GM18498 (cell line): ENCODE results near the gene NHERF1.
A peak's percentile ranks its signal among the peaks of the same experiment; 100 is the strongest.

Source experiments
- ATAC-seq: cut with Tn5 transposase; IDR thresholded peaks from one replicate; pipeline ENCODE4 v1.9.1; 2021; ENCODE audit warnings: mild to moderate bottlenecking, moderate library complexity; ENCODE audit not compliant: unreplicated experiment

NHERF1 gene

DNA sequence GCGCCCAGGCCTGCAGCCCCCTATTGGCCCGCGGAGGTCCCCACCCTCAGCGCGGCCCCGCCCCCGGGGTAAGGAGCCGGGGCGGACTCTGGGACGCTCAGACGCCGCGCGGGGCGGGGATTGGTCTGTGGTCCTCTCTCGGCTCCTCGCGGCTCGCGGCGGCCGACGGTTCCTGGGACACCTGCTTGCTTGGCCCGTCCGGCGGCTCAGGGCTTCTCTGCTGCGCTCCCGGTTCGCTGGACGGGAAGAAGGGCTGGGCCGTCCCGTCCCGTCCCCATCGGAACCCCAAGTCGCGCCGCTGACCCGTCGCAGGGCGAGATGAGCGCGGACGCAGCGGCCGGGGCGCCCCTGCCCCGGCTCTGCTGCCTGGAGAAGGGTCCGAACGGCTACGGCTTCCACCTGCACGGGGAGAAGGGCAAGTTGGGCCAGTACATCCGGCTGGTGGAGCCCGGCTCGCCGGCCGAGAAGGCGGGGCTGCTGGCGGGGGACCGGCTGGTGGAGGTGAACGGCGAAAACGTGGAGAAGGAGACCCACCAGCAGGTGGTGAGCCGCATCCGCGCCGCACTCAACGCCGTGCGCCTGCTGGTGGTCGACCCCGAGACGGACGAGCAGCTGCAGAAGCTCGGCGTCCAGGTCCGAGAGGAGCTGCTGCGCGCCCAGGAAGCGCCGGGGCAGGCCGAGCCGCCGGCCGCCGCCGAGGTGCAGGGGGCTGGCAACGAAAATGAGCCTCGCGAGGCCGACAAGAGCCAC is at the start of gene NHERF1:
Gene NHERF1 (plus strand): TSS at position 100 of the 750 bp plus-strand sequence. CDS start 219 bp downstream, at position 319.
- ATAC-seq, result peak; percentile 93

DNA sequence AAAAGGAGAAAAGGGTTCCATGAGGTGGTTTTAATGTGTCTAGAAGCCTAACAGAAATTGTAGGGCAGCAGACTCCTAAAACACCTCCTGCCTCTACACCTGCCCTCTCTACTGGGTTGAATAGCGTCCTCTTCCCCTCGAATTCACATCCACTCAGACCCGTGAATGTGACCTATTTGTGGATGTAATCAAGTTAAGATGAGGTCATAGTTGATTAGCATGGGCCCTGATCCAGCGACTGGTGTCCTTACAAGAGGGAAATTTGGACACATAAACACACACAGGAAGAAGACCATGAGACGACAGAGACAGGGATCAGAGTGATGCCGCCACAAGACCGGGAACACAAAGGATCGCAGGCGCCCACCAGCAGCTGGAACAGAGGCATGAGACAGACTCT is 49.2 kb upstream of the NHERF1 start:
- ATAC-seq, result no peak

- ATAC-seq, result no peak
Observed at GRCh38 chr17:74702116-74702871, 46.1 kb upstream of the NHERF1 start.

GRCh38 chr17:74703311-74703710 is 45.1 kb upstream of the NHERF1 start:
- ATAC-seq, result no peak

DNA sequence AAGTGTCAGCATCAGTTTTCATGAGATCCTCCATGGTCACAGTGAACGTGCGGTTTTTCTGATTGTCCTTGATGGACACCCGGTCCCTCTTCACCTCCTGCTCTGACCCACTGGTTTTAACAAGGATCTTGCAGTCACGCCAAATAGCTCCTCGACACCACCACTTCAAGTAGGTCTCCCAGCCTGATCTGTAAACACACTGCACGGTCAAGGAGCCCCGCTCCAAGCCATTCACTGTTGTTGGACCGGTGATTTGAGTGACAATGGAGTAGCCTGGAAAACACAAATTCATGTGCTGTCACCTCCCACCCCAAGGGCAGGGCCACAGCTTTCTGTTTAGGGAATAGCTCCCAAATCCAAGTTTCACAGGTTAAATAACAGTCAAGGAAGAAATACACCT is 43.9 kb upstream of the NHERF1 start:
- no peak for ATAC-seq

DNA sequence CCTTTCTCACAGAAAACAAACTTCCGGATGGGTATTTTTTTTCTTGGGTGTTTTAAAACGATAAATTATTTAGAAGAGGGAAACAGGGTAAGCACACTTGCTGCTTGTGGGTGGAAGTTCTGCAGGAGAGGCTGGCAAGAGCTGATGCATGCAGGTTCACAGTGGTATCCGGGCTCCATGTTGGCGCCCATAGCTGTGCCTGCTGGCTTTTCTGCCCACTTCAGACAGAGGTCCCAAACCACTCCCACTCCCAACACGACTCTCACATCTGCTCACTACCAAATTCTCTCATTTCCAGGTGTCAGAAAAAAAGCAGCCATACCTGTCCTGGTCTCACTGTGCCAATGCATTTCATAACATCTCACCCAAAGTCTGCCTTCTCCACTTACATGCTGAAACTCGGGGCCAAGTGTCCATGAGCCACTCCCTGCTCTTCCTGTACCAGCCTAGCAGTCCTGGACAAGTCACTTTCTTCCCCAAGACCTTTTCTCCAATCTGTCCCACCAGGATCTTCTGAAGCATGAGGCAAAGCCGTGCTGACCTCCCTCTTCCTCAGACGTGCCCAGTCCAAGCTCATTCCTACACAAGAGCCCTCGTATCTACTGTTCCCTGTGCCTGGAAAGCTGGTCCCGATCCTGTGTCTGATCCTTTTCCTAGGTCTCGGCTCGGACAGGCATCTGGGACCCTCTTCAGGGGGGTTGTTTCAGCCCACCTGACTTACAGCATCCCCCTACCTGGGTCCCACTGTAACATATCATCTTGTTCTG is 37.2 kb upstream of the NHERF1 start:
- ATAC-seq, result no peak

DNA sequence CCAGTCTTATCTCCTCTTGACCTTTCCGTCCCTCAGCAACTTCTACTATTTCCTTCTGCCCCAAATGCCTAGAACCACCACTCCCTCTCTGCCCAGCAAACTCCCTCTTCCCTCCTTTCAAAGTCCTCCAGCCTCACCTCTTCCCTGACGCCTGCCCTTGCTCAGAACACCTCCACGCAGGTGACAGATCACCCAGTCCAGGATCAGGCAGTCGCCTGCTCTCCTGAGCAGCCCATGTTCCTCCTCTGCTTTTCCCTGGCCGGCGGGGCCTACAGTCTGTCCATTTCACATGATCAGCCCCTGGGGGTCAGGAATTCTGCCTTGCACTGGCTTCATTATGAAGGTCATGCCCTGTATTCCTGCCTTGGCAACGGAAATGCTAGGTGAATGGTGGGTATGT is 36.1 kb upstream of the NHERF1 start:
- no peak for ATAC-seq

DNA sequence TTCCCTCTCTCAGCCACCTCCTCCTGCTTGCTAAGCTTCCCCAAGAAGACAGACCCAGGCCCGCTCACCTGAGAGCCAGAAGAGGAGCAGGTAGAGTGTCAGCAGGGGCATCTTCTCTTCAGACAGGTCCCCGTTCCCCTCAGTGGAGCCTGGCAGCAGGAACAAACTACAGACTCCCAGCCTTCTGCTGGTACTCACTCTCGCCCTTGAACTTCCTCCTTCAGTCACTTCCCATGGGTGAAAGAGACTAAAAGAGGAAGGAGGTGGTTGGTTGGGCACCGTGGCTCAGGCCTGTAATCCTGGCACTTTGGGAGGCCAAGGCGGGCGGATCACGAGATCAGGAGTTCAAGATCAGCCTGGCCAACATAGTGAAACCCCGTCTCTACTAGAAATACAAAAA is 35.7 kb upstream of the NHERF1 start, which contains the start of gene CD300LF:
Gene CD300LF (minus strand): TSS at position 168 of the 400 bp plus-strand sequence. CDS start 57 bp downstream, at position 111.
- ATAC-seq, result no peak

DNA sequence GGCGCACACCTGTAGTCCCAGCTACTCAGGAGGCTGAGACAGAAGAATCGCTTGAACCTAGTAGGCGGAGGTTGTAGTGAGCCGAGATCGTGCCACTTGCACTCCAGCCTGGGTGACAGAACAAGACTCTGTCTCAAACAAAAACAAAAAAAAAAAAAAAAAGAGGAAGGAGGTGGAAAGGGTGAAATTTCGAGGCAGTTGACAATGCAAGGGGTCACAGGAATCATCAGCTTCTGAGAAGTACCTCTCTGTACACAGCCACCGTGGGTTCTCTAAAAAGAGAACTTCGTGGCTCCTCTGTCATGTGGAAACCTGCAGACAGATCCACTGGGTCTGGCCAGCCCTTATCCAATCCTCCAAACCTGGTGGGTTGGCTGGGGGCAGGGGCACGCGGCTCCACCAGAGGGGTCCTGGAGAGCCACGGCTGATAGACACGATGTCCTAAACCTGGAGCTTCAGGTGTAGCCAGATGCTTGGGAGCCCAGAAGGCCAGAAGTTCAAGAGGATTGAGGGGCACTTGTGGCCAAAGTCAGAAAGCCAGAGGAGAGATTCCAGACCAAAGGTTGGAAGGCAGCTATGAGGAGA is 35.2 kb upstream of the NHERF1 start:
- no peak for ATAC-seq

GRCh38 chr17:74715144-74715543 is 33.3 kb upstream of the NHERF1 start:
- ATAC-seq, result no peak

- ATAC-seq, result no peak
Observed at GRCh38 chr17:74720506-74720905, 27.9 kb upstream of the NHERF1 start.

GRCh38 chr17:74722782-74723181 is 25.6 kb upstream of the NHERF1 start:
- no peak for ATAC-seq

- no peak for ATAC-seq
Observed at GRCh38 chr17:74723891-74724290, 24.5 kb upstream of the NHERF1 start.

DNA sequence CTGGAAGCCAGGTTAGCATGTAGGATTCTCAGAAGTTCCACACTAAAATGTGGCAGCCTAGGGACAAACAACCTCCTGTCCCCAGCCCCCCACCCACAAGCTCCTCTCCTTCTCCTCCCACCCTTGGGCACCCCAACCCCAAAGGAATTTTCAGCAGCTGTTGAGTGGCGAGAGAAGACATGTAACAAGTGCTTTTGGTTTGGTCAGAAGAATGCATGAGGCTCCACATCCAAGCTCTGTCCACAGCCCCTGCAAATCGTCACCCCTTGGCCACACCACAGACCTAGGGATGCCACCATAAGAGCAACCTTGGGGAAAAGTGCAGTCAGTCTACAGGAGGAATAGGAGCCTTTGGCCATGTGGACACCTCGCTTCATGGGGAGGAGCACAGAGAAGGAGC is 23.3 kb upstream of the NHERF1 start:
- ATAC-seq, result no peak

DNA sequence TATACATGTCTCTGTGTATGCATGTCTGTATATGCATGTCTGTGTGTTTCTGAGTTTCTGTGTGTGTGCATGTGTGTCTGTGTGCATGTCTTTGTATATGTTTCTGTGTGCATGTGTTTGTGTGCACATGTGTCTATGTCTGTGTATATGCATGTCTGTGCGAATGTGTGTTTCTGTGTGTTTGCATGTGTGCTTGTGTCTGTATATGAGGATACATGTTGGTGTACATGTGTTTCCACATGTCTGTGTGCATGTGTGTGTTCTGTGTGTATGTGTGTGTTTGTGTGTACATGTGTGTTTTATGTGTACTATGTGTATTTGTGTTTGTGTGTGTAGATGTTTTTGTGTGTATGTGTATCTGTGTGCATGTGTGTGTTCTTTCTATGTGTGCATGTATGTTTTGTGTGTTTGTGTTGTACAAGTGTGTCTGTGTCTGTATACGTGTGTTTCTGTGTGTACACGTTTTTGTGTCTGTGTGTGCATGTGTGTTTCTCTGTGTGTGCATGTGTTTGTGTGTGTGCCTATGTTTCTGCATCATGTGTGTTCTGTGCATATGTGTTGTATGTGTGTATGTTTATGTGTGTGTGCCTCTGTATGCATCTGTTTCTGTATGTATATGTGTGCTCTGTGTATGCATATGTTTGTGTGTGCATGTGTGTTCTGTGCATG is 20.3 kb upstream of the NHERF1 start:
- ATAC-seq, result no peak

- ATAC-seq, result no peak
Observed at GRCh38 chr17:74728702-74729075, 19.7 kb upstream of the NHERF1 start.

DNA sequence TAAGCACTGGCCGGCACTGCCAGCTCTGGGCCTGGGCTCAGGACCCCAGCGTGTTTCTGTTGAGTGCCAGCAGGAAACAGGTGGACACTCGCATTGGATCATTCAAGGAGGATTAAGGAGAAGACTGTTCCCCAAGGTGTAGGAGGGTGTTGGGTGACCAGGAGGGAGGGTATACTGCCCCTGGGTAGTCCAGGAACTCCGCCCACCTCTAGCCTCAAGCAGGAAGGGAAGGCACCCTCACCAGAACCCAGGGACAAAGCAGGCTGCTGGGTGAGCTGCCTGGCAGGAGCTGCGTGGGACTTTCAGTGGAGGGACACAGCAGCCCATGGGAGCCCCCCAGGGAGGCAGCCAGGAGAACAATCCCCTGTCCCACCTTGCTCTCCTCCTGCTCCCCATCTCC is 19.1 kb upstream of the NHERF1 start:
- ATAC-seq, result no peak

DNA sequence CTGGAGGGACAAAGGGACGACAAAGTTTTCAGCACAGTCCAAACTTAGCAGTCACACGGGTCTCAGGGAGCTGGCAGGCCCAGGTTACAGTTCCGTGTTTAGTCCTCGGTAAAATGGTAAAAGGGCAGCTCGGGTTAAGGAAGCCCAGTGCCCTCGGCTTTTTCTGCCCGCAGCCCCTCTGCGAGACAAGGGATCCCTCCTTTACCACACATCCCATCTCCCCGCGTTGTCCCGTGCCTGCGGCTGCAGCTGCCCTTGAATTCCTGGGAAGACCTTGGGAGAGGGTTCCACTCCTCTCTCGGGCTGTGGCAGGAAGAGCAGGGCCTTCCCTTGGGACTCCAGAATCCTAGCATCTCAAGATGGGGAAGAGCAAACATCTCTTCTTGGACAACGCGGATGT is 18.6 kb upstream of the NHERF1 start:
- no peak for ATAC-seq

- ATAC-seq, result no peak
Observed at GRCh38 chr17:74730491-74731346, 17.7 kb upstream of the NHERF1 start.

GRCh38 chr17:74731347-74731605 is 17.2 kb upstream of the NHERF1 start:
- ATAC-seq, result no peak
